IMR-90 (cell line): ENCODE results near the gene CNPY2. TPM values are rescaled to one million over a fixed set of nuclear protein-coding genes. Genes with fewer than 3 reads are reported as not detected.

Experiments
- ATAC-seq: fragments of 200-7000 bp; cut with Tn5 transposase; 2 replicates; pipeline ENCODE4 v1.9.1; 2020; ENCODE audit warnings: low read depth, mild to moderate bottlenecking, moderate library complexity
- BruUV-seq: library from RNA; stranded (reverse); fragments of 400-500 nt; replicated peaks from 2 replicates; lab custom pipeline; 2021; lab: Mats Ljungman, UMichigan
- CTCF ChIA-PET: fragments of 300-600 bp; formaldehyde crosslinking; extraction: SDS; loops from one replicate; lab custom pipeline; 2021; ENCODE audit warnings: antibody characterized with exemption; lab: Yijun Ruan, JAX
- POLR2A ChIA-PET: fragments of 300-600 bp; sonication (Branson Sonifier 250); formaldehyde crosslinking; loops from one replicate; lab custom pipeline; 2022; ENCODE audit warnings: antibody characterized with exemption; ENCODE audit not compliant: unreplicated experiment; lab: Charles Lee
- DNase-seq: peaks from one replicate; pipeline ENCODE4 v3.0.0; 2013
- H2AFZ ChIP-seq: replicated peaks from 2 replicates; pipeline ENCODE3; 2013; ENCODE audit warnings: low read length, mild to moderate bottlenecking; ENCODE audit not compliant: poor library complexity
- H2AK5ac ChIP-seq: 2 replicates; pipeline ENCODE4 v1.6.1; 2013; ENCODE audit warnings: low read depth, low read length, inconsistent platforms
- H2AK9ac ChIP-seq: replicated peaks from 2 replicates; pipeline ENCODE3; 2013; ENCODE audit warnings: mild to moderate bottlenecking, low read depth, low read length, moderate library complexity; ENCODE audit not compliant: poor library complexity
- H2BK120ac ChIP-seq: 2 replicates; pipeline ENCODE4 v1.6.1; 2013; ENCODE audit warnings: low read depth, low read length, inconsistent platforms
- H2BK15ac ChIP-seq: 3 replicates; pipeline ENCODE4 v1.6.1; 2013; ENCODE audit warnings: low read depth, low read length, inconsistent platforms
- H2BK20ac ChIP-seq: 2 replicates; pipeline ENCODE4 v1.6.1; 2013; ENCODE audit warnings: low read depth, mild to moderate bottlenecking, inconsistent platforms, low read length, moderate library complexity
- H2BK5ac ChIP-seq: 2 replicates; pipeline ENCODE4 v1.6.1; 2013; ENCODE audit warnings: mild to moderate bottlenecking, low read depth, low read length, inconsistent platforms; ENCODE audit not compliant: poor library complexity, severe bottlenecking
- H3K14ac ChIP-seq: replicated peaks from 2 replicates; pipeline ENCODE4 v1.6.1; 2013; ENCODE audit warnings: low read depth, low read length, inconsistent platforms
- H3K18ac ChIP-seq: 2 replicates; pipeline ENCODE4 v1.6.1; 2013; ENCODE audit warnings: low read depth, low read length, control low read depth
- H3K23ac ChIP-seq: 2 replicates; pipeline ENCODE4 v1.6.1; 2013; ENCODE audit warnings: low read depth, low read length, inconsistent platforms
- H3K27ac ChIP-seq: 2 replicates; pipeline ENCODE4 v1.5.1; 2013; ENCODE audit warnings: mild to moderate bottlenecking, control low read depth, low read length; ENCODE audit not compliant: insufficient read depth
- H3K27me3 ChIP-seq: 2 replicates; pipeline ENCODE4 v1.6.1; 2013; ENCODE audit warnings: low read length; ENCODE audit not compliant: control insufficient read depth, insufficient read depth
- H3K36me3 ChIP-seq: 2 replicates; pipeline ENCODE4 v1.6.1; 2013; ENCODE audit warnings: low read length, mixed read lengths; ENCODE audit not compliant: control insufficient read depth, insufficient read depth
- H3K4ac ChIP-seq: 2 replicates; pipeline ENCODE4 v1.6.1; 2013; ENCODE audit warnings: low read depth, low read length, inconsistent platforms
- H3K4me1 ChIP-seq: 2 replicates; pipeline ENCODE4 v1.6.1; 2013; ENCODE audit warnings: low read length, mixed read lengths; ENCODE audit not compliant: control insufficient read depth, insufficient read depth
- H3K4me2 ChIP-seq: 2 replicates; pipeline ENCODE4 v1.6.1; 2013; ENCODE audit warnings: low read depth, mild to moderate bottlenecking, control low read depth, low read length, moderate library complexity
- H3K4me3 ChIP-seq: 2 replicates; pipeline ENCODE4 v1.5.1; 2013; ENCODE audit warnings: low read depth, mild to moderate bottlenecking, control low read depth, low read length, moderate library complexity; ENCODE audit not compliant: insufficient read depth
- H3K56ac ChIP-seq: 2 replicates; pipeline ENCODE4 v1.6.1; 2013; ENCODE audit warnings: low read length, inconsistent platforms; ENCODE audit not compliant: insufficient read depth; ENCODE audit errors: extremely low read depth
- H3K79me1 ChIP-seq, 2 experiments: 2 replicates each; pipeline ENCODE4 v1.6.1; 2013; ENCODE audit warnings: low read length in 2 of 2, inconsistent platforms in 1 of 2, low read depth in 1 of 2
- H3K9ac ChIP-seq: 2 replicates; pipeline ENCODE4 v1.6.1; 2013; ENCODE audit warnings: low read depth, low read length, control low read depth
- H3K9me1 ChIP-seq: 2 replicates; pipeline ENCODE4 v1.6.1; 2013; ENCODE audit warnings: low read length, inconsistent platforms; ENCODE audit not compliant: insufficient read depth
- H3K9me3 ChIP-seq: 2 replicates; pipeline ENCODE4 v1.6.1; 2013; ENCODE audit warnings: low read length; ENCODE audit not compliant: control insufficient read depth, insufficient read depth
- H4K20me1 ChIP-seq: 2 replicates; pipeline ENCODE4 v1.6.1; 2013; ENCODE audit warnings: low read length, inconsistent platforms; ENCODE audit not compliant: insufficient read depth
- H4K5ac ChIP-seq: 2 replicates; pipeline ENCODE4 v1.6.1; 2013; ENCODE audit warnings: mild to moderate bottlenecking, low read depth, low read length, control low read depth
- H4K8ac ChIP-seq, 2 experiments: 2 replicates each; pipeline ENCODE4 v1.6.1; 2013; ENCODE audit warnings: low read depth in 2 of 2, low read length in 2 of 2, control low read depth in 1 of 2, inconsistent platforms in 1 of 2
- H4K91ac ChIP-seq: 2 replicates; pipeline ENCODE4 v1.6.1; 2013; ENCODE audit warnings: low read depth, low read length, inconsistent platforms; ENCODE audit not compliant: insufficient read depth
- CEBPB ChIP-seq: IDR thresholded peaks from 2 replicates; pipeline ENCODE4 v1.6.1; 2012; ENCODE audit warnings: low read depth, low read length, improper control_type of control experiment
- CHD1 ChIP-seq: IDR thresholded peaks from 2 replicates; pipeline ENCODE4 v1.6.1; 2012; ENCODE audit warnings: low read depth, low read length, improper control_type of control experiment
- MAFK ChIP-seq: IDR thresholded peaks from 2 replicates; pipeline ENCODE4 v1.6.1; 2012; ENCODE audit warnings: low read depth, low read length, improper control_type of control experiment
- MAZ ChIP-seq: IDR thresholded peaks from 2 replicates; pipeline ENCODE4 v1.6.1; 2012; ENCODE audit warnings: low read depth, mild to moderate bottlenecking, low read length, improper control_type of control experiment, moderate library complexity, borderline replicate concordance
- NFE2L2 ChIP-seq: fragments of 150-350 bp; IDR thresholded peaks from 2 replicates; pipeline ENCODE4 v1.6.1; 2016; ENCODE audit warnings: low read depth, mild to moderate bottlenecking, low read length
- POLR2A ChIP-seq: IDR thresholded peaks from 2 replicates; pipeline ENCODE4 v1.6.1; 2012; ENCODE audit warnings: mild to moderate bottlenecking, low read depth, low read length
- RCOR1 ChIP-seq: IDR thresholded peaks from 2 replicates; pipeline ENCODE4 v1.6.1; 2012; ENCODE audit warnings: mild to moderate bottlenecking, low read length, improper control_type of control experiment; ENCODE audit not compliant: insufficient replicate concordance
- WGBS, 2 experiments: methylation state at CpG; one replicate each; pipeline versions ENCODE4 v1.1.5 to v1.1.7; 2013; ENCODE audit warnings: missing lambda C conversion rate in 2 of 2; ENCODE audit not compliant: insufficient read length in 1 of 2; ENCODE audit errors: extremely low coverage in 2 of 2; 5-methylcytosine and 5-hydroxymethylcytosine counted together
- dilution Hi-C: fragments of 300-500 bp; cut with HindIII; formaldehyde crosslinking; loops from one replicate; pipeline ENCODE4 v1.14.3; 2018; ENCODE audit warnings: low sequenced_read_pairs; ENCODE audit not compliant: unreplicated experiment
- in situ Hi-C: fragments of 300-500 bp; cut with MboI; formaldehyde crosslinking; loops from 3 replicates; pipeline ENCODE4 v1.14.3; 2019; ENCODE audit warnings: low sequenced_read_pairs, inconsistent platforms, mixed read lengths
- intact Hi-C: fragments of 100-400 bp; cut with micrococcal nuclease; formaldehyde crosslinking; loops from 2 replicates; pipeline ENCODE4 v1.10.0; 2022
- polyA plus RNA-seq, 3 experiments: library from polyadenylated mRNA; depleted of rRNA; stranded (reverse); fragments of >200 nt; gene quantifications; 2 replicates each; pipeline ENCODE4 v1.2.3, GENCODE V29; 2012; ENCODE audit warnings: low replicate concordance in 1 of 3
- total RNA-seq: library from RNA; depleted of rRNA; stranded (reverse); fragments of >200 nt; gene quantifications from 2 replicates; pipeline ENCODE4 v1.2.3, GENCODE V29; 2012
- TF ChIP-seq, protein P1 (sequence below): fragments of 150-350 bp; IDR thresholded peaks from 2 replicates; pipeline ENCODE4 v1.6.1; 2017; ENCODE audit warnings: mild to moderate bottlenecking, antibody characterized with exemption, low read length, low read depth
- TF ChIP-seq, protein P2 (sequence below): fragments of 150-350 bp; IDR thresholded peaks from 2 replicates; pipeline ENCODE4 v1.6.1; 2016; ENCODE audit warnings: low read depth, mild to moderate bottlenecking, low read length, moderate library complexity, borderline replicate concordance
- TF ChIP-seq, protein P3 (sequence below): conservative IDR thresholded peaks from 2 replicates; pipeline ENCODE4 v1.5.1; 2012; ENCODE audit warnings: mild to moderate bottlenecking, low read depth, low read length, improper control_type of control experiment

Gene CNPY2
- total and polyA plus RNA-seq, 2 of the 4 experiments (the other 2 are of a cell fraction): 65.2 to 175 TPM

DNA sequence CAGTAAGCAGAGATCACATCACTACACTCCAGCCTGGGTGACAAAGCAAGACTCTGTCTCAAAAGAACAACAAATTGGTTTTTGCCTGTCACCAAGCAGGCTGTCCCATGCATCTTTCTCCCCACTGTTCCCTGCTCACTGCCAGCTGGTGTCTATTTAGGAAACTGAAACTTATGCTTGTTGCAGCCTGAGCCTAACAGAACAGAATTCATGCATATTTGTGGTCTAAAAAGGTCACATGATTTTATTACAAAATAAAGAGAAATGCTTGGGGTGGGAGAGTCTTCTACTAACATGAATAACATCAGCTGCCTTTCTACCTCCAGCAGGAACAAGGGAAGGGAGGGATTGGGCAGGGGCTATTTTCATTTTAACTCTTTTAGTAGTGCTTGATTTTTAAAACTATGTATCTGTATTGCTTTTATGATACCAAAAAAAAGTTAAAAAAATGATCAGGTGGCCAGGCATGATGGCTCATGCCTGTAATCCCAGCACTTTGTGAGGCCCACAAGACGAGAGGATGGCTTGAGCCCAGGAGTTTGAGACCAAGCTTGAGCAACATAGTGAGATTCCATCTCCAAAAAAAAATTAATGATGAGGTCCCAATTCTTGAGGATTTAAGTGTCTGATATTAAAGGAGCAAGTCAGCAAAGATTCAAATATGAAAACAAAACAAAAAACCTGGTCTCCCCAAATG is 43.2 kb upstream of the CNPY2 start (continued):
- TF ChIP-seq, protein P1, sequence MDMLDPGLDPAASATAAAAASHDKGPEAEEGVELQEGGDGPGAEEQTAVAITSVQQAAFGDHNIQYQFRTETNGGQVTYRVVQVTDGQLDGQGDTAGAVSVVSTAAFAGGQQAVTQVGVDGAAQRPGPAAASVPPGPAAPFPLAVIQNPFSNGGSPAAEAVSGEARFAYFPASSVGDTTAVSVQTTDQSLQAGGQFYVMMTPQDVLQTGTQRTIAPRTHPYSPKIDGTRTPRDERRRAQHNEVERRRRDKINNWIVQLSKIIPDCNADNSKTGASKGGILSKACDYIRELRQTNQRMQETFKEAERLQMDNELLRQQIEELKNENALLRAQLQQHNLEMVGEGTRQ: peak; percentile 65

DNA sequence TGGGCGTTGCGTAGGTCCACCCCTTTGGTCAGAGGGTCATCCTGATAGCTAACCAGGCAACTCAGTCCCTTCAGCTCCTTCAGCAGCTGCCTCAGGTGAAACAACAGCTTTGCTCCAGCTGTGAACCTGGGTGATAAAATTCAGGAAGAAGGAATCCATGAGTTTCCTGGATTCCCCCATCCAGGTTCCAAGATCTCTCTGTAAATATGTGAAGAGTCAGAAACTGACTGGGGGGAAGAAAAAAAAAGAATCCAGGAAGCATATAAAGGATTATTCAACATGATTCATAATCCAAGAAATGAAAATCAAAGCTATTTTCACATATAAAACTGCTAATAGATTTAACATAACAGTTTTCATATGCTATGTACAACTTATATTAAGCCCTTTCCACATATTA is 35.5 kb upstream of the CNPY2 start:
- no peak overlapping the region for H2AK5ac ChIP-seq
- BruUV-seq: no TSS peak
- peaks cover 79% of the 10 kb centered on the region for H3K36me3 ChIP-seq
- H2BK120ac ChIP-seq: no peak overlapping the region
- H2AFZ ChIP-seq: no peak overlapping the region
- dilution Hi-C loops: no loop called here
- no peak overlapping the region for H3K9ac ChIP-seq
- no peak overlapping the region for H2BK5ac ChIP-seq
- peaks cover 10 to 29% of the 10 kb centered on the region in 2 experiments for H3K79me1 ChIP-seq
- H3K14ac ChIP-seq: no peak overlapping the region
- no peak overlapping the region for H3K27ac ChIP-seq
- no peaks in the 10 kb centered on the region for H3K4me1 ChIP-seq
- POLR2A ChIA-PET: no interaction called here
- WGBS, 2 experiments: 100% methylated on average over 1 of the region's 2 CpGs; no CpG with 5 or more reads in 1 of the 2 experiments
- no peaks in the 10 kb centered on the region for H3K27me3 ChIP-seq
- H3K23ac ChIP-seq: no peak overlapping the region
- no peak overlapping the region for H4K5ac ChIP-seq
- no peak overlapping the region for H2BK15ac ChIP-seq
- in situ Hi-C loops: loop anchor here (10.0 kb wide), 1 partner anchor 113 kb away; the partner anchor contains the start of gene SPRYD4
- no peaks in the 10 kb centered on the region for H3K9me3 ChIP-seq
- no peak overlapping the region for H3K4me2 ChIP-seq
- H2AK9ac ChIP-seq: no peak overlapping the region
- H3K4me3 ChIP-seq: no peak overlapping the region
- no peak overlapping the region for H4K8ac ChIP-seq
- no peak overlapping the region for H2BK20ac ChIP-seq
- CTCF ChIA-PET: no interaction called here
- no peak overlapping the region for H3K18ac ChIP-seq
- no peak for ATAC-seq
- no peak for DNase-seq
- H4K20me1 ChIP-seq: peaks cover 12% of the 10 kb centered on the region; the same call in 1 of the 2 replicates
- peaks cover 4% of the 10 kb centered on the region; the same call in 1 of the 2 replicates for H3K9me1 ChIP-seq
- no peak overlapping the region for H4K91ac ChIP-seq
- no peak overlapping the region for H3K4ac ChIP-seq
- H3K56ac ChIP-seq: no peak overlapping the region
- intact Hi-C loops: no loop called here
- TF ChIP-seq, protein P2, sequence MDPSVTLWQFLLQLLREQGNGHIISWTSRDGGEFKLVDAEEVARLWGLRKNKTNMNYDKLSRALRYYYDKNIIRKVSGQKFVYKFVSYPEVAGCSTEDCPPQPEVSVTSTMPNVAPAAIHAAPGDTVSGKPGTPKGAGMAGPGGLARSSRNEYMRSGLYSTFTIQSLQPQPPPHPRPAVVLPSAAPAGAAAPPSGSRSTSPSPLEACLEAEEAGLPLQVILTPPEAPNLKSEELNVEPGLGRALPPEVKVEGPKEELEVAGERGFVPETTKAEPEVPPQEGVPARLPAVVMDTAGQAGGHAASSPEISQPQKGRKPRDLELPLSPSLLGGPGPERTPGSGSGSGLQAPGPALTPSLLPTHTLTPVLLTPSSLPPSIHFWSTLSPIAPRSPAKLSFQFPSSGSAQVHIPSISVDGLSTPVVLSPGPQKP: no peak
- TF ChIP-seq CHD1 (no peak), MAFK (no peak), MAZ (no peak), POLR2A (no peak), CEBPB (no peak), RCOR1 (no peak), NFE2L2 (no peak)
- TF ChIP-seq, protein P1: no peak
- TF ChIP-seq, protein P3, sequence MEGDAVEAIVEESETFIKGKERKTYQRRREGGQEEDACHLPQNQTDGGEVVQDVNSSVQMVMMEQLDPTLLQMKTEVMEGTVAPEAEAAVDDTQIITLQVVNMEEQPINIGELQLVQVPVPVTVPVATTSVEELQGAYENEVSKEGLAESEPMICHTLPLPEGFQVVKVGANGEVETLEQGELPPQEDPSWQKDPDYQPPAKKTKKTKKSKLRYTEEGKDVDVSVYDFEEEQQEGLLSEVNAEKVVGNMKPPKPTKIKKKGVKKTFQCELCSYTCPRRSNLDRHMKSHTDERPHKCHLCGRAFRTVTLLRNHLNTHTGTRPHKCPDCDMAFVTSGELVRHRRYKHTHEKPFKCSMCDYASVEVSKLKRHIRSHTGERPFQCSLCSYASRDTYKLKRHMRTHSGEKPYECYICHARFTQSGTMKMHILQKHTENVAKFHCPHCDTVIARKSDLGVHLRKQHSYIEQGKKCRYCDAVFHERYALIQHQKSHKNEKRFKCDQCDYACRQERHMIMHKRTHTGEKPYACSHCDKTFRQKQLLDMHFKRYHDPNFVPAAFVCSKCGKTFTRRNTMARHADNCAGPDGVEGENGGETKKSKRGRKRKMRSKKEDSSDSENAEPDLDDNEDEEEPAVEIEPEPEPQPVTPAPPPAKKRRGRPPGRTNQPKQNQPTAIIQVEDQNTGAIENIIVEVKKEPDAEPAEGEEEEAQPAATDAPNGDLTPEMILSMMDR: no peak
